Kidney epithelial cell (primary cell): ENCODE data around the gene CDK14. TPM values are rescaled to one million over a fixed set of nuclear protein-coding genes. Genes with fewer than 3 reads are reported as not detected.
A peak's percentile ranks its signal among the peaks of the same experiment; 100 is the strongest.

Source experiments
- DNase-seq: peaks from one replicate; pipeline ENCODE4 v3.0.0-alpha.2; 2010; ENCODE audit warnings: low read depth
- H3K27me3 ChIP-seq: 2 replicates; pipeline ENCODE4 v1.6.0; 2011; ENCODE audit warnings: low read length; ENCODE audit not compliant: control insufficient read depth, insufficient read depth
- H3K36me3 ChIP-seq: 2 replicates; pipeline ENCODE4 v1.5.1; 2011; ENCODE audit warnings: low read length; ENCODE audit not compliant: control insufficient read depth, insufficient read depth
- H3K4me3 ChIP-seq: 2 replicates; pipeline ENCODE4 v1.5.1; 2011; ENCODE audit warnings: low read depth, mild to moderate bottlenecking, control low read depth, low read length
- total RNA-seq: library from RNA; depleted of rRNA; stranded (reverse); fragments of >200 nt; gene quantifications from 2 replicates; pipeline ENCODE4 v1.2.3, GENCODE V29; 2015
- TF ChIP-seq, protein P1 (sequence below): IDR thresholded peaks from 2 replicates; pipeline ENCODE4 v1.5.1; 2011; ENCODE audit warnings: mild to moderate bottlenecking, moderate library complexity, low read length, control low read depth, inconsistent platforms; ENCODE audit not compliant: insufficient read depth, poor library complexity, severe bottlenecking

The CDK14 gene
- total RNA-seq, 1 donor from 2014 or later = 18.2 TPM

- no peak for DNase-seq
- TF ChIP-seq, protein P1, sequence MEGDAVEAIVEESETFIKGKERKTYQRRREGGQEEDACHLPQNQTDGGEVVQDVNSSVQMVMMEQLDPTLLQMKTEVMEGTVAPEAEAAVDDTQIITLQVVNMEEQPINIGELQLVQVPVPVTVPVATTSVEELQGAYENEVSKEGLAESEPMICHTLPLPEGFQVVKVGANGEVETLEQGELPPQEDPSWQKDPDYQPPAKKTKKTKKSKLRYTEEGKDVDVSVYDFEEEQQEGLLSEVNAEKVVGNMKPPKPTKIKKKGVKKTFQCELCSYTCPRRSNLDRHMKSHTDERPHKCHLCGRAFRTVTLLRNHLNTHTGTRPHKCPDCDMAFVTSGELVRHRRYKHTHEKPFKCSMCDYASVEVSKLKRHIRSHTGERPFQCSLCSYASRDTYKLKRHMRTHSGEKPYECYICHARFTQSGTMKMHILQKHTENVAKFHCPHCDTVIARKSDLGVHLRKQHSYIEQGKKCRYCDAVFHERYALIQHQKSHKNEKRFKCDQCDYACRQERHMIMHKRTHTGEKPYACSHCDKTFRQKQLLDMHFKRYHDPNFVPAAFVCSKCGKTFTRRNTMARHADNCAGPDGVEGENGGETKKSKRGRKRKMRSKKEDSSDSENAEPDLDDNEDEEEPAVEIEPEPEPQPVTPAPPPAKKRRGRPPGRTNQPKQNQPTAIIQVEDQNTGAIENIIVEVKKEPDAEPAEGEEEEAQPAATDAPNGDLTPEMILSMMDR = no peak
- H3K36me3 ChIP-seq = no peaks in the 10 kb centered on the region
- no peaks in the 10 kb centered on the region for H3K27me3 ChIP-seq
- no peak overlapping the region for H3K4me3 ChIP-seq
Observed at GRCh38 chr7:91069146-91069545, 473.0 kb downstream of the CDK14 start.

DNA sequence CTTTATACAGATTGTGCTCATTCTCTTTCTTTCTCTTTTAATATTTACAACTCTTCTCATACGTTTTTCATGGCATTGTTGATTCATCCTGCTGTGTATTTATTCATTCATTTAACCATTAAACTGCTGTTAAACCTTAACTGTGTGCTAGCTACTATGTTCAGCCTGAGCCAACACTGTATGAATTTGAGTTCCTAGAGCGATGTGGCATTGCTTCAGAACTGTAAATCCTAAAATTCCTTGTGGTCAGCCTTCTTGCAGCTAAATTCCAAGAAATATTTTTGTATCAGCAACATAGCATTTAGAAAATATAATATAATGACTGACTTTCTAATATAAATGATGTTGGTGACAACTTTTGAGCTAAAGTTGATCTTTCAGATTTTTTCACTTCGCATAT lies 483.4 kb downstream of the CDK14 start:
- no peak overlapping the region for H3K4me3 ChIP-seq
- DNase-seq = no peak
- no peaks in the 10 kb centered on the region for H3K27me3 ChIP-seq
- no peaks in the 10 kb centered on the region for H3K36me3 ChIP-seq
- TF ChIP-seq, protein P1 = no peak

GRCh38 chr7:91080351-91080750 lies 484.2 kb downstream of the CDK14 start:
- H3K27me3 ChIP-seq = no peaks in the 10 kb centered on the region
- no peaks in the 10 kb centered on the region for H3K36me3 ChIP-seq
- TF ChIP-seq, protein P1 = no peak
- H3K4me3 ChIP-seq = no peak overlapping the region
- DNase-seq = no peak

GRCh38 chr7:91082038-91082437 lies 485.9 kb downstream of the CDK14 start:
- TF ChIP-seq, protein P1 = no peak
- Histone ChIP-seq H3K27me3 (no peaks in the 10 kb centered on the region), H3K4me3 (no peak overlapping the region), H3K36me3 (no peaks in the 10 kb centered on the region)
- no peak for DNase-seq

- H3K4me3 ChIP-seq = no peak overlapping the region
- TF ChIP-seq, protein P1 = peak; percentile 53
- H3K27me3 ChIP-seq = no peaks in the 10 kb centered on the region
- H3K36me3 ChIP-seq = no peaks in the 10 kb centered on the region
- DNase-seq = no peak
Observed at GRCh38 chr7:91082852-91083495, 486.9 kb downstream of the CDK14 start.

- Histone ChIP-seq H3K27me3 (no peaks in the 10 kb centered on the region), H3K4me3 (no peak overlapping the region), H3K36me3 (no peaks in the 10 kb centered on the region)
- TF ChIP-seq, protein P1 = no peak
- no peak for DNase-seq
Observed at GRCh38 chr7:91083855-91084644, 487.9 kb downstream of the CDK14 start.
